OCI-LY3 (cell line): ENCODE measurements around the gene SSTR4.
"Not testable (repeated sequence)": the region's sequence is repeated elsewhere in the genome, so short reads cannot be mapped to it uniquely, and the experiment has no call there.

Source experiments
- H2AFZ ChIP-seq: fragments of 200-600, 300-600 bp; shearing (Covaris generic); 2 replicates; pipeline ENCODE4 v1.6.0; 2014; ENCODE audit warnings: antibody characterized with exemption, low read depth, low read length
- H3K27ac ChIP-seq: fragments of 200-600, 300-600 bp; sonication (generic); 2 replicates; pipeline ENCODE4 v1.5.1; 2014; ENCODE audit warnings: mild to moderate bottlenecking, low read length, moderate library complexity, mixed read lengths
- H3K27me3 ChIP-seq: fragments of 200-600, 300-600 bp; sonication (generic); 2 replicates; pipeline ENCODE4 v1.6.1; 2014; ENCODE audit warnings: low read depth, low read length, mixed read lengths
- H3K36me3 ChIP-seq: fragments of 200-600, 300-600 bp; sonication (generic); replicated peaks from 2 replicates; pipeline ENCODE3; 2014; ENCODE audit warnings: low read depth, low read length, mixed read lengths
- H3K4me1 ChIP-seq: fragments of 300-600, 200-600 bp; sonication (generic); 2 replicates; pipeline ENCODE4 v1.6.1; 2014; ENCODE audit warnings: low read length, mixed read lengths
- H3K4me2 ChIP-seq: fragments of 200-600, 300-600 bp; sonication (generic); 2 replicates; pipeline ENCODE4 v1.6.1; 2014; ENCODE audit warnings: low read length, mixed read lengths
- H3K4me3 ChIP-seq: fragments of 300-600, 200-600 bp; sonication (generic); 2 replicates; pipeline ENCODE4 v1.5.1; 2014; ENCODE audit warnings: antibody characterized with exemption, mild to moderate bottlenecking, low read length, moderate library complexity
- H3K79me2 ChIP-seq: fragments of 300-600, 200-600 bp; shearing (Covaris generic); 2 replicates; pipeline ENCODE4 v1.6.1; 2014; ENCODE audit warnings: mild to moderate bottlenecking, low read length, mixed read lengths
- H3K9ac ChIP-seq: fragments of 300-600, 200-600 bp; shearing (Covaris generic); 2 replicates; pipeline ENCODE4 v1.6.0; 2014; ENCODE audit warnings: mild to moderate bottlenecking, low read length, moderate library complexity
- H3K9me3 ChIP-seq: fragments of 200-600, 300-600 bp; shearing (Covaris generic); 2 replicates; pipeline ENCODE4 v1.6.1; 2014; ENCODE audit warnings: low read length, mixed read lengths; ENCODE audit not compliant: insufficient read depth
- H4K20me1 ChIP-seq: fragments of 200-600, 300-600 bp; sonication (generic); 2 replicates; pipeline ENCODE4 v1.6.1; 2016; ENCODE audit warnings: low read length, mixed read lengths; ENCODE audit not compliant: insufficient read depth
- CTCF ChIP-seq: fragments of 200-600, 300-600 bp; sonication (generic); IDR thresholded peaks from 2 replicates; pipeline ENCODE4 v1.5.1; 2014; ENCODE audit warnings: antibody characterized with exemption, low read length, low read depth
- EZH2phosphoT487 ChIP-seq: fragments of 200-600 bp; shearing (Covaris generic); IDR thresholded peaks from 2 replicates; pipeline ENCODE4 v1.6.1; 2018; ENCODE audit warnings: antibody characterized with exemption, mixed run types, low read depth

SSTR4 gene

GRCh38 chr20:23024701-23025100 is 10.4 kb upstream of the SSTR4 start:
- TF ChIP-seq EZH2phosphoT487, result no peak
- TF ChIP-seq CTCF, result no peak
- H3K27me3 ChIP-seq, result peaks cover 18% of the 10 kb centered on the region; the same call in 1 of the 2 replicates
- no peaks in the 10 kb centered on the region for H3K4me1 ChIP-seq
- no peaks in the 10 kb centered on the region for H3K36me3 ChIP-seq
- H3K4me3 ChIP-seq, result no peak overlapping the region
- no peaks in the 10 kb centered on the region for H4K20me1 ChIP-seq
- H2AFZ ChIP-seq, result no peak overlapping the region
- H3K27ac ChIP-seq, result no peak overlapping the region
- no peaks in the 10 kb centered on the region for H3K9me3 ChIP-seq
- H3K9ac ChIP-seq, result no peak overlapping the region
- no peak overlapping the region for H3K4me2 ChIP-seq
- H3K79me2 ChIP-seq, result no peaks in the 10 kb centered on the region

DNA sequence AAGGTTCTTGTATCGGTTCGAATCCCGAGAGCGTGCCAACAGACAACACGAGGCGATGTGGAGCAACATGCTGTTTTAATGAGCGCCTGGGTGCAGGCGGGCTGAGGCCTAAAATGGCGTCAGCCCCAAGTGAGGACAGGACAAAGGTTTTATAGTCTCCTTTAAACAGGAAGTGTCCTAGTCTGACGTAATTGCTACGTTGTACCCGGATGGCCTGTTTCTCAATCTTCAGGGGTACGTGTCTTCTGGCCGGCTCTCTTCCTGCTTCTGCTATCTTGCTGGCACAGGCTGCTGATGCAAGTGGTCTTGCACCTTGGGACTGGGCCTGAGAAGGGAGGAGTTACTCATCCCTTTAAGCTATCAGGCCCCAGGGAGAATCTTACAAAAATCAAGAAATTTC is 9.6 kb upstream of the SSTR4 start:
- H3K27me3 ChIP-seq, result peaks cover 21% of the 10 kb centered on the region; the same call in 1 of the 2 replicates
- not testable (repeated sequence) for H3K4me2 ChIP-seq, H3K36me3 ChIP-seq, H2AFZ ChIP-seq, H3K4me3 ChIP-seq, H3K4me1 ChIP-seq, H3K9ac ChIP-seq, H3K27ac ChIP-seq, H3K9me3 ChIP-seq, H3K79me2 ChIP-seq, H4K20me1 ChIP-seq

DNA sequence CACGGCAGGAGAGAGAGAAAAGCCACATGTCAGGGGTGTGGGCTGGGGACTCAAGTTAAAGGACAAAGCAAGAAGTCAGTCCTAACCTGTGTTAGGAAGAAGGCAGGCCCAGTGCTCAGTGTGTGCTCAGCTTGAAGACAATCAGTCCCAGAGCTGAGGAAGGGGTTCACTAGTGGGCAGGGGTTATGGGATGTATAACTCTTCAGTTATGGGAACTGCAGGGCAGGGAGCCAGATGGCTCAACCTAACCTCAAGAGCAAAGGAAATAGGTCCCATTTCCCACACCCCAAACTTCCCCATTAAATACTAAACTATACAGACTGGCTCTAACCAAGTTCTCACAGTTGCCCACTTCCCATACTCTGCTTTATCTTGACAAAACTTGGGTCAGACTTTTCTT is 7.4 kb upstream of the SSTR4 start:
- no peak overlapping the region for H3K4me2 ChIP-seq
- H3K27me3 ChIP-seq, result peaks cover 22% of the 10 kb centered on the region; the same call in 1 of the 2 replicates
- H3K4me1 ChIP-seq, result no peaks in the 10 kb centered on the region
- no peaks in the 10 kb centered on the region for H4K20me1 ChIP-seq
- H3K4me3 ChIP-seq, result no peak overlapping the region
- no peaks in the 10 kb centered on the region for H3K9me3 ChIP-seq
- no peaks in the 10 kb centered on the region for H3K79me2 ChIP-seq
- no peak for TF ChIP-seq CTCF
- no peak for TF ChIP-seq EZH2phosphoT487
- no peak overlapping the region for H3K27ac ChIP-seq
- no peak overlapping the region for H3K9ac ChIP-seq
- H2AFZ ChIP-seq, result no peak overlapping the region
- no peaks in the 10 kb centered on the region for H3K36me3 ChIP-seq

DNA sequence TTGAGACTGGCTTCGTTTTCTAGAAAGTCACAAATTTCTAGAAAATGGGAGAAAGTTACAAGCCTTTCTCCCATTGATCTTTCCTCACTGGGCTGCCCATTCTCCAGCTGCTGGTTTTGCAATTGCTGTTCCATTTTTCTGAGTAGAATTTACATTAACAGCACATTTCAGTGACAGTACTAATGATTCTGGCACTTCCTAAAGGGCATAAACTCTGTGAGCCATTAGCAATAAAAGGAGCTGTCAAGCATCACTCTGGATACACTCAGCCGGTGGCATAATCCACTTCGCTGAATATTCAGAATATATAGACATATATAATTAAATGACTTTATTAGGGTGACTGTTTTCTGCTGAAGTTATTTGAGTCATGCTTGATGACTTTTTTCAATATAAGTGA is 6.7 kb upstream of the SSTR4 start:
- H3K4me3 ChIP-seq, result no peak overlapping the region
- no peak overlapping the region for H3K27ac ChIP-seq
- no peak overlapping the region for H3K9ac ChIP-seq
- H3K36me3 ChIP-seq, result no peaks in the 10 kb centered on the region
- H2AFZ ChIP-seq, result no peak overlapping the region
- TF ChIP-seq EZH2phosphoT487 (no peak), CTCF (no peak)
- peaks cover 22% of the 10 kb centered on the region; the same call in 1 of the 2 replicates for H3K27me3 ChIP-seq
- H3K79me2 ChIP-seq, result no peaks in the 10 kb centered on the region
- H3K9me3 ChIP-seq, result no peaks in the 10 kb centered on the region
- no peak overlapping the region for H3K4me2 ChIP-seq
- no peaks in the 10 kb centered on the region for H4K20me1 ChIP-seq
- H3K4me1 ChIP-seq, result no peaks in the 10 kb centered on the region

GRCh38 chr20:23029324-23029723 is 5.8 kb upstream of the SSTR4 start:
- Histone ChIP-seq H2AFZ (no peak overlapping the region), H3K4me3 (no peak overlapping the region), H3K9ac (no peak overlapping the region), H3K4me1 (no peaks in the 10 kb centered on the region), H3K79me2 (no peaks in the 10 kb centered on the region), H3K36me3 (no peaks in the 10 kb centered on the region), H4K20me1 (no peaks in the 10 kb centered on the region), H3K9me3 (no peaks in the 10 kb centered on the region), H3K27me3 (peaks cover 22% of the 10 kb centered on the region; the same call in 1 of the 2 replicates), H3K4me2 (no peak overlapping the region), H3K27ac (no peak overlapping the region)
- TF ChIP-seq CTCF, result no peak
- TF ChIP-seq EZH2phosphoT487, result no peak
